NCI-H226 (cell line): ENCODE results near the gene AKIRIN2.
A peak's percentile ranks its signal among the peaks of the same experiment; 100 is the strongest.
"Not testable (repeated sequence)": the region's sequence is repeated elsewhere in the genome, so short reads cannot be mapped to it uniquely, and the experiment has no call there.

Experiments used
- DNase-seq: peaks from one replicate; pipeline ENCODE4 v3.0.0-alpha.2; 2015

The AKIRIN2 gene

DNA sequence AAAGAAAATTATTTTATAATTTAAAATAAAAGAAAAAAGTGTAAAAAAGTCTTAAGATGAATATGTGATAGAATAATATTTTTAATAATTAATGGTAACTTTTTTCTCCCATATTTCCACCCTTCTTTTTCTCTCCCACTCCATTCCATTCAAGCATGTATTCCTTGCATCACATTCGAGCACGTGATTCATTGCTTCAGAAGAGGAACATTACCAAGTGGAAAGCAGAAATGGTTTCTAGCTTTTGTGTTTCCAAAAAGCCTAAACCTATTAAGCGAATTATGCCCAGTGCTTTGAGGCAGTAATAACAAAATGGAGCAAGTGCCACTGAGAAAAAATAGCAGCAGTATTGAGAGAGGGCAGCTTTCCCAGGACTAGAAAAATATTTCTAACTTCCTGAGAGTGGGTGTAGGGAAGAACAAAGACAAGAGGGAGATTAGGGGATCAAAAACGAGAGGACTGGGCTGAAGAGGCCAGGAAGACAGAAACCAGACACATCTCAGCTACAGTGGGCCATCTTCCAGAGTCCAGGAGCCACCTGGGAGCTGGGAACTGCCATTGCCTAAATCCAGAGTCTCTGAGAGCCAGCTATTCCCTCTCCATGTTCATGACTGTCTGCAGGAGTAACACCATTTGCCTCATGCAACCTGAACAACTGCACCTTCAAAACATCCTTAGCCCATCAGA is 15.0 kb upstream of the AKIRIN2 start:
- no peak for DNase-seq

DNA sequence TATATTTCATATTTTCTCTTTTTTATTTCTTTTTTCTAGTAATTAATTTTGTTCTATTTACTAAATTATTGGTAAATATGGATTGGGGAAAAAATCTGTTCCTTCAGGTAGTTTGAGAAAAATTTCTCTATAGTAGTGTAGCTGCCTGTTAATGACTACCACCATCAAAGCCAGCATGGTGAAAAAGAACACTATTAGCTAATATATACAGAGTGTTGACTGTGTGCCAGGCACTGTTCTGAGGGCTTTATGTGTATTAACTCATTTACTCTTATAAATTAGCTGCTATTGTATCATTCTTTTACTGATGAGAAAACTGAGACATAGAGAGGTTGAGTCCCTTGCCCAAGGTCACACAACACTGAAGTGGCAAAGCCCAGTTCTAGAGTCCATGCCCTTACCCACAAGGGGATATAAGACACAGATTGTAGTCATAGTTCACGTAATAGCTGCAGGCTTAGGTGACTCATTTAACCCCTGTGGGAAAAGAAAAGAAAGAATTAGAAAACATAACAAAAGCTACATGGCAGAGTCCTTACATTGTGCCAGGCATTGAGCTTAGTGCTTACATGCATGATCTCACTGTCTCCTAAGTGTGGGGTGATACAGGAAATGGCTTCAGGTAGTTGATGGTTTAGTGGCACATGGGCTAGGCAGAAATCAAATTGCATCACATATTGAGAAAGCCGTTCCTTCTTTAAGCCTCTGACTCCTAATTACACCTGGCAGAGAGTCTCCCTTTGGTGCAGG is 12.2 kb upstream of the AKIRIN2 start:
- peak; percentile 76 for DNase-seq

DNA sequence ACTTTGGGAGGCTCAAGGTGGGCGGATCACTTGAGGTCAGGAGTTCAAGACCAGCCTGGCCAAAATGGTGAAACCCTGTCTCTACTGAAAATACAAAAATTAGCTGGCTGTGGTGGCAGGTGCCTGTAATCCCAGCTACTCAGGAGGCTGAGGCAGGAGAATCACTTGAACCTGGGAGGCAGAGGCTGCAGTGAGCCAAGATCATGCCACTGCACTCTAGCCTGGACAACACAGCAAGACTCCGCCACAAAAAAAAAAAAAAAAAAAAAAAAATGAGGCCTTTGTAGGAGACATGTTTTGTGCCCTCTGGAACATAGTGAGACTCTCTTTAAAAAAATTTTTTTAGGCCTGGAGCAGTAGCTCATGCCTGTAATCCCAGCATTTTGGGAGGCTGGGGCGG is 10.7 kb upstream of the AKIRIN2 start:
- not testable (repeated sequence) for DNase-seq

DNA sequence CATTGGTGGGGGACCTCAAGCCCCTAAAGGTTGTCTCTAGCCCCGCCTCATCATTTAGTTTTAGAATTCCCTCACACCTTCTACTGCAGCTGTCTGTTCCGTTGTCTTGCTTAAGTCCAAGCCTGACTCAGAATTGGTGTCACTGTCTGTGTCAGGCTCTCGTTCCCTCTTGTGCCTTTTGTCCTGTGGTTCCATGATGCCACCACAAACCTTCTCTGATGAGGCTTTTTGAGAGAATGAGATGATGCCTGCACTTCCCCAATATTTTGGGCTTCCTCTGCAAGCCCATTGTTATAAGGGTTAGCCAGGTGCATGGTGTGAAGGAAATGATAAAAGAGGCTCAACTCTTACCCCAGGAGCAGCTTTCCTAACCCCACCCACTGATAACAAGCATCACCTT is 8.1 kb upstream of the AKIRIN2 start:
- DNase-seq = no peak

DNA sequence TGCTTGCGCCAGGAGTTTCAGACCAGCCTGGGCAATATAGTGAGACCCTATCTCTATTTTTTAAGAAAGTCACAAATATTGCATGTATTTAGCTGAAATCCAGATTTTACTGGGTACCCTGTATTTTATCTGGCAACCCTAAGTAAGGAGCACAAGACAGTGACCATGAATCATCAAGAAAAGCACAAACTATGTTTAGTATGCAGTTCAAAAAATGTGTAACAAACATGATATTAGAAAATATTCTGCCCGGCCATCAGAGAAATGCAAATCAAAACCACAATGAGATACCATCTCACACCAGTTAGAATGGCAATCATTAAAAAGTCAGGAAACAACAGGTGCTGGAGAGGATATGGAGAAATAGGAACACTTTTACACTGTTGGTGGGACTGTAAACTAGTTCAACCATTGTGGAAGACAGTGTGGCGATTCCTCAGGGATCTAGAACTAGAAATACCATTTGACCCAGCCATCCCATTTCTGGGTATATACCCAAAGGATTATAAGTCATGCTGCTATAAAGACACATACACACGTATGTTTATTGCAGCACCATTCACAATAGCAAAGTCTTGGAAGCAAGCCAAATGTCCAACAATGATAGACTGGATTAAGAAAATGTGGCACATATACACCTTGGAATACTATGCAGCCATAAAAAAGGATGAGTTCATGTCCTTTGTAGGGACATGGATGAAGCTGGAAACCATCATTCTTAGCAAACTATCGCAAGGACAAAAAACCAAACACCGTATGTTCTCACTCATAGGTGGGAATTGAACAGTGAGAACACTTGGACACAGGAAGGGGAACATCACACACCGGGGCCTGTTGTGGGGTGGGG is 6.8 kb upstream of the AKIRIN2 start:
- not testable (repeated sequence) for DNase-seq

DNA sequence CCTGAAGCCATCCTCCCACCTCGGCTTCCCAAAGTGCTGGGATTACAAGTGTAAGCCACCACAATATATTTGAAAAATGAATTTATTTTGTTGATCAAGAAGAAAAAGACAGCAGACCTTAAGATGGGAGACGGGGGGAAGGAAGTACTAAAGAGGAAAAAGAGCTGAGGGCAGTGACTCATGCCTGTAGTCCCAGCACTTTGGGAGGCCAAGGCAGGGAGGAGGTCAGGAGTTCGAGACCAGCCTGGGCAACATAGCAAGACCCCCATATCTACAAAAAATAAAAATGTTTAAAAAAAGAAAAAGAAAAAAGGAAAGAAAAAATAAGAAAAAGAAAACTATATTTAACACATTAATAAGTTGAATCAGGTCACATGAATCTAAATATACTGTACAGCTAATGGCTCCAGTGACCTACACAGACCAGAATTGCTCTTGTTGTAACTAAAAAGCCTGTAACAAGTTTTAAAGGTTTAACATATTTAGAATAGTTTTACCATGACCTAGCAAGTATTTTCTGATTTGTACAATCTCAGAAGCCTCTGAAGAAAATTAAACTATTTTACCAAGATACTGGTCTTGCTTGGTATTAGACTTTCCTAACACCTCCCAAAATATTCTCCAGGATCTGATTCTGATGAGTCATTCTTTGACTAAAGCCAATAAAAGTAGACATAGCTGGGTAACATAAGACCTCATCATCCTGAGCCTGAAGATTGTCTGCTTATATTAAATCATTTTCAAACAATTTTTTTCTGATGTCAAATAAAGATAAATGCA is 4.3 kb upstream of the AKIRIN2 start:
- peak; percentile 54 for DNase-seq

DNA sequence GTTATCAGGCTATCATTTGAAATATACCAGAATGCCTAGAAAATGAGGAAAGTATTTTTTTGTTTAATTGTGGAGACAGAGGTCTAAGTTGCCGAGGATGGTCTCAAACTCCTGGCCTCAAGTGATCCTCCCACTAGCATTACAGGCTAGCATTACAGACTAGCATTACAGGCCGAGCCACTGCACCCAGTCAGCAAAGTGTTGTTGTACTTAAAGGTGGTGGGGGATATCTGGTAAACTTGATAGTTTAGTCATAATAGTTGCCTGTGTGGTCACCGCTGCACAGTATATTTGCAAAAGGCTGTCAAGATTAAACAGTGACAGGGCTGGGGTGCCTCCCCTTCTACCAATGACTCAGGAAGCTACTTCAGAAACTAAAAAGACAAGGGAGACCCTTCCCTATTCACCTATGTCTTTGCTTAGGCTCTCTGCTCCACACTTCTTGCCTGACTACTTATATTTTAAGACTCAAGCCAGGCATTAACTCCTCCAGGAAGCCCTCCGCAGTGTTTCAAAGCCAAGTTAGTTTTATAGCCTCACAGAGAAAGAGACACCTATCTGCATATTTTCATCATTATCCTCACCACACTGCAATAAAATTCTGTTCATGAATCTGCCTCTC is 3.1 kb upstream of the AKIRIN2 start:
- no peak for DNase-seq

DNA sequence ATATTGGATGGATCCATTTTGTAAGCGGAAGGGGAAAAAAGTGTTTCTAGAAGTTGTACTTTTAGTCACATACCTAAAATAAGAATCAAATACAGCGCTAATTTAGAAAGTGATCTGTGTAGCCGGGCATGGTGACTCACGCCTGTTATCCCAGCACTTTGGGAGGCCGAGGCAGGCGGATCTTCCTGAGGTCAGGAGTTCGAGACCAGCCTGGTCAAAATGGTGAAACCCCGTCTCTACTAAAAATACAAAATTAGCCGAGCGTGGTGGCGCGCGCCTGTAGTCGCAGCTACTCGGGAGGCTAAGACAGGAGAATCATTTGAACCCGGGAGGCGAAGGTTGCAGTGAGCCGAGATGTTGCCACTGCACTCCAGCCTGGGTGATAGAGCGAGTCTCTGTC is 1.0 kb upstream of the AKIRIN2 start:
- not testable (repeated sequence) for DNase-seq

DNA sequence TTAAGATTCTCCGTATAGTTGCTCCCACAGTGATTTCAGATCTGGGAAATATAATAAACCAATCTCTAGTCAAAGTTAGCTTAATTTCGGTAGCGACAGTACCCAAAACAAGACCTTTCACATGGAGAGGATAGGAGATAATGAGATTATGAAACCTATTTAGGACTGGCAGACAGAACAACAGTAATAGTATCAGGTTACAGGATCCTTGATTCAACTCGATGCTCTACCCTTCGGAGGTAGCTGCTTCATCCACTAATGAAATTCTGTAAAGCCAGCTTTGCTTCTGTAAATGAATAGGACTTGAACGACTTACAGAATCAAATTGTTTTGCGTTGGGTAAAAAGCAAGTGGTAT is 534 bp upstream of the AKIRIN2 start:
- no peak for DNase-seq

DNA sequence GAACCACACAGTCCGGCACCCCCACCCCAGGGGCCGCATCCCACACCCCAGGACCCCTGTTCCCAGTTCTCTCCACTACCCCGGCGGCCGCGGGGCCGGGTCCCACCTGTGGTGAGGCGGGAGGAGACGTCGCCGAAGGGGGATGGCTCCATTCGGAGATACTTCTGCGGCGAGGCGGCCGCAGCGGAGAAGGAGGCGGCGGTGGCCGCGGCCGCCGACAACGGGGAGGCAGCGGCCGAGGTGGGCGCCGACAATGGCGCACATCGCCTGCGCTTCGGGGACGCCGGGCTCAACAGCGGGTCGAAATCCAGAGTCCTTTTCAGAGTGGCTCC is 723 bp downstream of the AKIRIN2 start:
- no peak for DNase-seq

DNA sequence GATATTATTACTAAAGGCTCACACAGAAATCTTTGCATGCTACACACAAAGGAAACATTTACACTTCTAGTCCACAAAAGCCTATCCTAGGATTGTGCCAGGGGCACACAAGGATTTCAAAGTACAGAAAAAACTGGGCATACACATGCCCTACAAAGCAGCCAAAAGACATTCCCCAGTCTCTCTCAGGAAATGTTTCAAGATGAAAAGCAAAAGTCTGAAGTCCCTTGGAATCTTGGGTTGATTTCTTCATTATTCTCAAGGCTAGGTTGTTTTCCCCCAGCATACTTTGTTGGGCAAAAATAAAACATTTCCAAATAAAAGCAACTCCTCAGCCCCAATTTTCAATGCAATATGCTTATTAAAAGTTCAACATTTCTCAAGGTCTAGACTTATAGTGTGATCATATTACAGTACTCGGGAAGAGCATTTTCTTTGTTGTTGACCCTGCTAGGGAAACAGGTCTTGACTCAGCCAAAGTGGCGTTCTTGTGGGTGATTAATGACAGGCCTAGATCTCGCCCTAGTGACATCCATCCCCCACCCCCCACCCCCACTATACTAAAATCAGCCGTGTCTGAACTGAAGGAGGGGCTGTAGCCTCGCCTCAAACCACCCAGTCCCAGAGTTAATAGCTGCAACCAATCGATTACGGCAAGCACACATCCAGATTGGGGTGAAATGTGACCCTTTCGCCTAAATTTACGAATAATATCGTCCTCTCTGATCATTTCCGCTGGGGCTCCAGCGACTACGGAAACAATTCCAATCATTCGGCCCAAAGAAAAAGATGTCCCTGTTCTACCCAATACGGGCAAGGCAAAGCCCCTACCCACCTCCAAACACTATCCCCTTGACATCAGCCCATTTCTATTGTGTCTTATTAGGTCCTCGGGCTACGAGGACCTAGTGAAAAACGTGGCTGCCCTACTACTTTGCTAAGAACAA is 1.4 kb downstream of the AKIRIN2 start:
- DNase-seq = no peak

DNA sequence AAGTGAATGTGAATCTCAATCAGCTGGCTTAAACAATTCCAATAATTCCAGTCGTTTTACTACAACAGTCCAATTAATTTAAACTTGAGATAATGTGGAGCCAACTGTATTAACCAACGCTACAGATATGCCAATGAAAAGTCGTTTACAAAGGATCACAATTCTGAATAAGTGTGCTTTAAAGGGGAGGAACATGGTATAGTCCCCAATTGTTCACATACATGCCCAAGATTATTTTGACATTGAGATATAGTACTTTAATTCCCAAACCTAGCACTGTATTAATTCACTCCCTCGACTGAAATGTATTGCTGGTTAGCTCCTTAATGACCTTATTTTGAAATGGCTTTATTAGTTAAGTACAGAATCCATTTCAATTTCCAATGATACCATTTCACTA is 2.5 kb downstream of the AKIRIN2 start:
- no peak for DNase-seq

DNA sequence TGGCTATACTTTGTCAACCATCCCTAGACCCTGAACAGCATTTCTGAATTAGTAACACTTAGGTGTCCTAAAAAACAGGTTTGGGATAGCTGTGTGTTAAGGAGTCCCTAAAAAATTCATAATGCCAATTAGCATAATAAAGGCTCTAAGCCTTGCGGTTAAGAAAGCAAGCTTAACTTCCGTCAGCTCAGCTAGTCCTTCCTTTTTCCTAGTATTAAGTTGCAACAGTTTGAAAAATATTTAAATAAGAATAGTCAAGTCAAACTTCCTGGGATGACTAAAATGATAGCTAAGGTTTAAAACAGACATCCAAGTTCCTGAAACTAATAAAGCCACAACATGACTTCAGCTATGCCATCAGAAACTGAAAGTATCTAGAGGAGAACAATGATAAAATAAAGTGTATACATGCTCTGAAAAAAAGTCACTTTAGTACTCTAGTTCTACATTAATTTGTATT is 3.5 kb downstream of the AKIRIN2 start:
- no peak for DNase-seq

DNA sequence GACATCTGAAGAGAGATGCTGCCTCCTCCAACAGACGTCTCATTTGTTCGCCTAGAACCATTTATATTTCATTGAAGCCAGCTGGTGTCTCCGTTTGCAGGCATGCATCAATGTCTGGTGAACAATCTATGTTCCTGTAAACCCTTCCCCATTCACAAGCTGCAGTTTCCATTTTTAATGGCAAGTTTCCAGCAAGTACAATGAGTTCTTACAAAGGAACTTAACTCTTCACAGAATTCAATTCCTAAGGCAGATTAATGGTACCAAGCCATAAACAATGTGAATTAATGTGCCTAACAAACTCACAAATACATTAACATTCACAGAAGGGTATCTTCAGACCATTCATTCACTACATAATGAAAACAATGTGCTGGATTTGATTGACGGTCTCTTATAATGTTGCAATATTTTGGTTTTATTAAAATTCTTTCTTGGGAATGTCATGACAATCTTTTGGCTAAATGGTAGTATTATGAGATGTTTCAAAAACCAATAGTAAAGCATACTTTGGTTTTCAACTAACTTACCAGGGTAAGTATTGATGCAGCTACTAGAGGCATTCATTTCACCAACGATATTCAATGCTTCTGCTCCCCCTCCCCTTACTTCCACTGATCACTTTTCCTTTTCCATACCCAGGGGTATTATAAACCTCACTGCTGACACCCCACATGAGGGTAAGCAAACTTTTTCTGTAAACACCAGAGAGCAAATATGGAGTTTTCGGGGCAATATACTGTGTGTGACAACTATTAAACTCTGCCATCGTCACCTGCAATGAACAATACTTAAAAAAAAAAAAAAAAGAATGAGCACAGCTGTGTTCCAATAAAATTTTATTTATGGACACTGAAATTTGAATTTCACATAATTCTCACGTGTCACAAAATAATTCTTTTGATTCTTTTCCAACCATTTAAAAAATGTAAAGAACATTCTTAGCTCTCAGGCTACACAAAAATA is 4.2 kb downstream of the AKIRIN2 start:
- peak; percentile 48 for DNase-seq

DNA sequence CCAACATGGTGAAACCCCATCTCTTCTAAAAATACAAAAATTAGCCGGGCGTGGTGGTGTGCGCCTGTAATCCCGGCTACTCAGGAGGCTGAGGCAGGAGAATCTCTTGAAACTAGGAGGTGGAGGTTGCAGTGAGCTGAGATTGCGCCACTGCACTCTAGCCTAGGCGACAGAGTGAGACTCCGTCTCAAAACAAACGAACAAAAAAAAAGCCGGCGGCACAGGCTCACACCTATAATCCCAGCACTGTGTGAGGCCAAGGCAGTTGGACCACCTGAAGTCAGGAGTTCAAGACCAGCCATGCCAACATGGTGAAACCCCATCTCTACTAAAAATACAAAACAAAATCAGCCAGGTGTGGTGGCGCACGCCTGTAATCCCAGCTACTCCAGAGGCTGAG is 5.2 kb downstream of the AKIRIN2 start:
- DNase-seq = not testable (repeated sequence)

DNA sequence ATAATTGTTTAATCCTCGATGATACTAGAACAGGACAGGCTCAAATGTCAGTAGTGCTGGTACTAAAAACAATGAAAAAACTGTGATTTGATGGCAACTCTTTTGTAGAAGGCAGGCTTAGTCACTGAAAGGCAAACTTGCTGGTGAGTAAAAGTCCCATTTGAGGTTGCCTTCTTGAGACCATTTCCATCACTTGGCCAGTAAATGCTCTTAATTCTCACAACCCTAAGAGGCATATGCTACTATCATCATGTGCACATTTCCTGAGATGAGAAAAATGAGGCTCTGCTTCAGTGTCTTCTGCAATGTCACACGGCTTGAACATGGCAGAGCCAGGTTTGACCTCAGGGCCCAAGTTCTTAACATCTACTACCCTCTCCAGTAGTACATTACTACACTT is 9.9 kb downstream of the AKIRIN2 start:
- DNase-seq = no peak

DNA sequence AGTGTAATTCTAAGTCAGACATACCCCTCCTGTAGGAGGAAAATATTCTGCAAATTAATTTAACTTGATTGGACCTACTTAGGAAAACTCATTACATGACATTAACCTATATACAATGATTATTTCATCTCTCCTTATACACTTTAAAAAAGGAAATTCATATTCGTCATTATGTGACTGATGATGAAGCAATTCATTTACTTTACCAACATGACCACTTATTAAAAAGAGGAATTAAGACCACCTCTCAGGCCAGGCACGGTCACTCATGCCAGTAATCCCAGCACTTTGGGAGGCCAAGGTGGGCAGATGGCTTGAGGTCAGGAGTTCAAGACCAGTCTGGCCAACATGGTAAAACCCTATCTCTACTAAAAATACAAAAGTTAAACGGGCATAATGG is 11.6 kb downstream of the AKIRIN2 start:
- DNase-seq = no peak

DNA sequence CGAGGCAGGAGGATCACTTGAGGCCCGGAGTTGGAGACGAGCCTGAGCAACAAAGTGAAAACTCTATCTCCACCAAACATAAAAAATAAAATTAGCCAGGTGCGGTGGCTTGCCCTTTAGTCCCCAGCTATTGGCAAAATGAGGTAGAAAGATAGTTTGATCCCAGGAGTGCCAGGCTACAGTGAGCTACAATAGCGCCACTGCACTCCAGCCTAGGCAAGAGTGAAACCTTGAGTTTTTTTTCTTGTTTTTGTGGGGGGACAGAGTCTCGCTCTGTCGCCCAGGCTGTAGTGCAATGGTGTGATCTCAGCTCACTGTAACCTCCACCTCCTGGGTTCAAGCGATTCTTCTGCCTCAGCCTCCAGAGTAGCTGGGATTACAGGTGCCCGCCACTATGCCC is 14.1 kb downstream of the AKIRIN2 start:
- not testable (repeated sequence) for DNase-seq

DNA sequence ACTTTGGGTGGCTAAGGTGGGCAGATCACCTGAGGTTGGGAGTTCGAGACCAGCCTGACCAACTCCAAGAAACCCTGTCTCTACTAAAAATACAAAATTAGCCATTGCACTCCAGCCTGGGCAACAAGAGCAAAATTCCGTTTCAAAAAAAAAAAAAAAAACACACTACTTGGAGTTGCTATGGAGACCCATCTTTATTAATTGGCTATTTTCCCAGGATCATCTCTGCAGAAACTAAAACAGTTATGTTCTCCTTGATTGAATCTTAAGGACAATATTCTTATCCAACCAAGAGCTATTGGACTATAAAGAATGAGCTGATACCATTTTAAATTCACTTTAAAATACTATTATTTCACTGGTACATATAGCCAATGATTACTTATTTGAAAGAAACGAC is 14.7 kb downstream of the AKIRIN2 start:
- DNase-seq = no peak

DNA sequence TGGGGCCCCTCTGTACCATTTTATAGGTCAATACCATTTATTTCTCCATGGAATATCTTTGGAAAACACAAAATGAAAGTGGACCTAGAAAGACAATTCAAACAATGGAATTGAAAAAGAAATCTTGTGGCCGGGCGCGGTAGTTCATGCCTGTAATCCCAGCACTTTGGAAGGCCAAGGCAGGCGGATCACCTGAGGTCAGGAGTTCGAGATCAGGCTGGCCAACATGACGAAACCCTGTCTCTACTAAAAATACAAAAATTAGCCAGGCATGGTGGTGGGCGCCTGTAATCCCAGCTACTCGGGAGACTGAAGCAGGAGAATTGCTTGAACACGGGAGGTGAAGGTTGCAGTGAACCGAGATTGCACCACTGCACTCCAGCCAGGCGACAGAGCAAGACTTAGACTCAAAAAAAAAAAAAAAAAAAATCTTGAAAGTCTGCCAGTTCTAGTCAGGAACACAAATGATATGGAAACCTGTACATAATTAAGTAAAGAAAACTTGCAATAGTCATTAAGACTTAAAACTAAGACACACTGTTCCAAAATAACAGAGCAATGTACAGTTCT is 15.3 kb downstream of the AKIRIN2 start:
- DNase-seq = not testable (repeated sequence)
